Astrocyte (in vitro differentiated cells and primary cell): ENCODE results near the gene SIGLEC11.

Experiments
- CTCF ChIP-seq: IDR thresholded peaks from 2 replicates; pipeline ENCODE4 v1.5.1; 2011; ENCODE audit warnings: low read depth, mild to moderate bottlenecking, inconsistent platforms, low read length, moderate library complexity; ENCODE audit not compliant: insufficient read depth
- EZH2 ChIP-seq: IDR thresholded peaks from 2 replicates; pipeline ENCODE4 v1.6.1; 2012; ENCODE audit warnings: mild to moderate bottlenecking, low read length, inconsistent platforms; ENCODE audit not compliant: insufficient read depth

GRCh38 chr19:49921871-49922795 is 38.8 kb downstream of the SIGLEC11 start:
- no peak for TF ChIP-seq CTCF
- TF ChIP-seq EZH2 = no peak
